ENCODE data around the gene SZT2. TPM values are rescaled to one million over a fixed set of nuclear protein-coding genes. Genes with fewer than 3 reads are reported as not detected.

Gene SZT2
- total and polyA plus RNA-seq, 2 of the 13 experiments (the other 11 are each of a cell fraction or from before 2014, with no cell fraction given), result 8.0 to 8.8 TPM

GRCh38 chr1:43358121-43358745 lies 31.5 kb upstream of the SZT2 start (continued):
- TF ChIP-seq MED13 (CRISPR knock-in tag; IDR thresholded peaks at IDR 0.05) (no peak), ZFX (CRISPR knock-in tag; IDR thresholded peaks at IDR 0.05; ENCODE audit: low read depth) (0 out of 2 replicates have a peak, but pooled peaks have one; percentile 57), CREB3 (CRISPR knock-in tag; IDR thresholded peaks at IDR 0.05) (no peak), NCOA1 (CRISPR knock-in tag; IDR thresholded peaks at IDR 0.05) (no peak), ZNF891 (CRISPR knock-in tag; IDR thresholded peaks at IDR 0.05) (no peak), GMEB1 (CRISPR knock-in tag; IDR thresholded peaks at IDR 0.05; ENCODE audit: borderline replicate concordance) (no peak), ZBTB38 (CRISPR knock-in tag; IDR thresholded peaks at IDR 0.05) (no peak), ZNF644 (CRISPR knock-in tag; IDR thresholded peaks at IDR 0.05; ENCODE audit: low read depth) (no peak), ZNF263 (CRISPR knock-in tag; IDR thresholded peaks at IDR 0.05) (no peak), REXO4 (CRISPR knock-in tag; IDR thresholded peaks at IDR 0.05; ENCODE audit: borderline replicate concordance) (no peak), PRPF4 (IDR thresholded peaks at IDR 0.05; ENCODE audit: low read depth, low read length, poor library complexity, severe bottlenecking) (no peak), ZNF674 (CRISPR knock-in tag; IDR thresholded peaks at IDR 0.05; ENCODE audit: low read depth) (no peak), ZMYM3 (CRISPR knock-in tag; IDR thresholded peaks at IDR 0.05) (no peak), ZNF256 (CRISPR knock-in tag; conservative IDR thresholded peaks at IDR 0.05) (no peak), ZBTB1 (CRISPR knock-in tag; IDR thresholded peaks at IDR 0.05; ENCODE audit: borderline replicate concordance) (no peak), ZNF264 (CRISPR knock-in tag; IDR thresholded peaks at IDR 0.05) (0 out of 2 replicates have a peak, but pooled peaks have one; percentile 24), ZNF703 (CRISPR knock-in tag; IDR thresholded peaks at IDR 0.05; ENCODE audit: borderline replicate concordance) (no peak), HCFC1 (IDR thresholded peaks at IDR 0.05; ENCODE audit: low read depth, low read length) (no peak), MIXL1 (CRISPR knock-in tag; IDR thresholded peaks at IDR 0.05) (no peak), MAZ (IDR thresholded peaks at IDR 0.05; ENCODE audit: borderline replicate concordance, low read depth, low read length) (0 out of 2 replicates have a peak, but pooled peaks have one; percentile 28), MAZ (CRISPR knock-in tag; IDR thresholded peaks at IDR 0.05; ENCODE audit: low read depth) (no peak), HOXA3 (CRISPR knock-in tag; IDR thresholded peaks at IDR 0.05) (peak; percentile 5; the same call in 1 of the 2 replicates), TGIF2 (CRISPR knock-in tag; IDR thresholded peaks at IDR 0.05) (no peak), BATF2 (CRISPR knock-in tag; IDR thresholded peaks at IDR 0.05) (no peak), CENPBD1 (CRISPR knock-in tag; IDR thresholded peaks at IDR 0.05; ENCODE audit: borderline replicate concordance, low read depth) (no peak), ZNF275 (CRISPR knock-in tag; IDR thresholded peaks at IDR 0.05; ENCODE audit: borderline replicate concordance) (no peak), ZNF747 (CRISPR knock-in tag; IDR thresholded peaks at IDR 0.05; ENCODE audit: borderline replicate concordance) (no peak), TBX3 (IDR thresholded peaks at IDR 0.05; ENCODE audit: borderline replicate concordance) (no peak)
